HG03378 (cell line): ENCODE measurements around the gene PAPPA2.

ENCODE experiments used
- ATAC-seq: cut with Tn5 transposase; IDR thresholded peaks from one replicate; pipeline ENCODE4 v1.9.1; 2021; ENCODE audit warnings: mild to moderate bottlenecking, moderate library complexity; ENCODE audit not compliant: unreplicated experiment

Gene PAPPA2

DNA sequence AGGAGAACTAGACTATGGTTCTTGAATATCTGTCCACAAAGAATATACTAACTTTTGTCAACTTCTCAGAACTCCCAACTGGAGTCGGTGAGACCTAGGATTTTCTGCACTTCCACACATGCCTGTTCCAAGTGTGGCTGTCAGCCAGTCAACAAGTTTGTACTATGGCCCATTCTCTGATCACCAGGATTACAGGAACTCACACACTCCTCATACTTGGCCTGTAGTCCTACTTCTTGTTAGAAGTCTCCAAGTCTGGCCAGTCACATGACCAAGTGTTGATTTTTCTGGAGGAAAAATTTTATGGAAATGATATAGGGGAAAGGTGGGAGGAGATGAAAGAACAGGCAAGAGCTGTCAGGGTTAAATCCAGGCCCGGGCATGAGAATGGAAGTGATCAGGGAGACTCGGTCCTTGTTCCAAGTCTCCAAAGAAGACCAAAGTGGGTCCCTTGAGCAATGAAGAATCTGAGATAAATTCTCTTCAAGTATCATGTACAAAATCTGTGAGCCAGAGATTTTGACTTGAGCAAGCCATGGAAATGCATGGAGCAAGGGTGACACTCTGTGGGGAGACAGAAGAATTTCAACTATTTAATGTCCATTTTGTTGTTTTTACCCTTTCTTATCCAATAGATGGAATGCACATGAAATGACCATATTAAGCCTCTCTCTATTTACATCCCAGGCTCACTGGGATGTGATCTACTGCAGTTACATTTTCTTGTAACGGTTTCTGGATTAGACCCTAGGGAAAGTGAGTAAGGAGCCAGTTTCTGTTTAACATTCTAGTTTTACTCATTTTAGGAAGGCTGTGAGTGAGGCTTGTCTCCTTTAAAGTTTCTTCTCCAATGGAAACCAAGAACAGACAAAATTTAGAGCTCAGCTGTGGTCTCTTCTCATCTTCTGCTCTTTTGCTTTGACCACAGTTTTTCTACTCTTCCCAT is 380.6 kb downstream of the PAPPA2 start:
- no peak for ATAC-seq

DNA sequence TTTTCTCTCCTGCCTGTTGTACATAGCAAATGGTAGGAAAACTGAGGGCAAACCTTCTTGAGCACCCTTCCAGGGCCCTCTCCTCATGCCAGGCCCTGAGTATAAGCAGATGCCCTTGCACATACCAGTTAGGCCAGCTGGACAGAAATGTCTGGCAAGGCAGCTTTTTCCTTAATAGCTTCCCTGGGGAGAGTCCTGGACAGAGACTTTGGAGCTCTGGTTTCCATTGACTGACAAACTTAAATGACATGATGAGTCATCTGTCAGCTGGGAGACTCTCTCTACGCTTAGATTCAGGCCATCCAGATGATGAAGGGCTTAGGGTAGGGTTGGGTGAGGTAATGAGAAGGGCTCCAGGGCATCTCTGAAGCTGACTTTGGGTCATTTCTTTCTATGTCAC is 384.1 kb downstream of the PAPPA2 start:
- no peak for ATAC-seq

GRCh38 chr1:176849281-176849680 is 386.3 kb downstream of the PAPPA2 start:
- no peak for ATAC-seq

- ATAC-seq: no peak
Observed at GRCh38 chr1:176850871-176851270, 387.9 kb downstream of the PAPPA2 start.

- ATAC-seq: no peak
Observed at GRCh38 chr1:176852124-176852523, 389.1 kb downstream of the PAPPA2 start.

DNA sequence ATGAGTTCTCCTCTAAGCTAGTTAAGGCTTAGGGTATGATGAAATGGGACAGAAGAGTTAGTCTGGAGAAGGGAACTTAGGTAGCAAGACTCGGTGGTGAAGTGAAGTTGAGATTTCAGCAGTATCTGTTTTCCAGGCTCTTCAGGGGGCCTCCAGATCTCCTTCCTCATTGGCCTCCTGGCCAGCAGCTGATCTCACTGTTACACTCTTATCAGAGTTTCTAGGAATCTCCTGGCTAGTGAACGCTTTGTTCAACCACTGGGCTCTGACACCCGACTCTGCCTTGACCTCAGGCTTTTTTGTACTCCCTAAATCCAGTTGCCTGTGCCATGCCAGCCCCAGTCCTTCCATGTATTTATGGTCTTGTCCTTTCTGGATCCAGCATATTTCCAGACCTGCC is 390.5 kb downstream of the PAPPA2 start:
- no peak for ATAC-seq

DNA sequence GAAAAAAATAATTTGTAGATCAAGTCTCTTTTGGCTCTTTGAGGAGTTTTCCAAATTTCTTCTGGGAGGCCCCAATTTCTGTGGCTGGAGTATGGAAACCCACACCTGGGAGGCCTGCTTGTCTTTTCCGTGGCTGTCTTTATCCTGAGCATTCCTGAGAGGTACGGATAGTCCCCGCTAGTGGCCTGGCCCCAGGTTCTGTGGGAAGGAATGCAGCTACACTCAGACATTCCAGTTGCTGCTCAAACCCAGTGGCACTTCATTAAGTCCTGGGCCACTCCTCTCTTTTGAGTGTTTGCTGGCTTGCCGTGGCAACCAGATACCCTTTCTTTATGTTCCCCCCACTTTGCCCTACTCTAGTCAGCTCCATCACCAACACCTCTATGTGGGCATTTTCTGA is 391.1 kb downstream of the PAPPA2 start:
- no peak for ATAC-seq

DNA sequence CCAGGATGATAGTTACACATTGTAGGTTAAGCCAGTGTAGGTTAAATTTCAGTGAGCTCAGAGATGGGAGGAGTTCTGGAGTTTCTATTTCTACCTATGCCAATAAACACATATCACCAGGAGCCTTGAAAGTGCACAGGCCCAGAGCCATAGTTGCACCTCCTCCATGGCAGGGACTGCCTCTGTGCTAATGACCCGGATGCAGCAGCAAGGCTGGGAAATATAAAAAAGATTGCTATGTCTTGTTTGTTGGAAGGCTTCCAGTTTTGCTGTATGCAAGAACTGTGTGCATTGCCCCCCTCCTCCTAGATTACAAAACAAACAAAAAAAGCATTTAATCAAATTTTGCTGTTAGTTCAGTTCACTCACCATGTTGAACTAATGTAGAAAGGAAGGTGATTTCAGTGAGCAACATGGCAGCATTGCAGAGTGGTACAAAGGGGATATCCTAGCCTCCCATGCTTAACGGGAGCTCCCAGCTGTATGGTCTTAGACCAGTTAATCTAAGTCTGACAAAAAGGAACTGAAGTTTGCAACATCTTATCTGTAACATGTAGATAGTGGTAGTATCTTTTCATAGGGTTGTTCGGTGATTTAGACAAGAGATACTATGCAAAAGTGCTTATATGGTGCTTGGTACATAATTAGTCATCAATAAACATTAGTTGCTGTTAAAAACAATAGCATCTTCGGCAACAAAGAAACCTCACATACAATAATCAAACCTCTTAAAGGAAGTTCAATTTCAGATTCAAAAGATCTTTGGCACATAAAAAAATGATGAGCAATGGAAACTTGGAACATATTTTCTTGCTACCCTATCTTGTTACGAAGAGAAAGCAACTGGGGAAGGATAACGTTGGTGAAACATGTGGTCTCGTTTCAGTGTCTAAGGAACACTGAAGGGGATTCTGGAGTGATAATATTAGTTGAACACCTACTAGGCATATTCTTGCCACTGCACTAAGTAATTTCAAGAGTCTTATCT is 392.1 kb downstream of the PAPPA2 start:
- ATAC-seq: no peak

DNA sequence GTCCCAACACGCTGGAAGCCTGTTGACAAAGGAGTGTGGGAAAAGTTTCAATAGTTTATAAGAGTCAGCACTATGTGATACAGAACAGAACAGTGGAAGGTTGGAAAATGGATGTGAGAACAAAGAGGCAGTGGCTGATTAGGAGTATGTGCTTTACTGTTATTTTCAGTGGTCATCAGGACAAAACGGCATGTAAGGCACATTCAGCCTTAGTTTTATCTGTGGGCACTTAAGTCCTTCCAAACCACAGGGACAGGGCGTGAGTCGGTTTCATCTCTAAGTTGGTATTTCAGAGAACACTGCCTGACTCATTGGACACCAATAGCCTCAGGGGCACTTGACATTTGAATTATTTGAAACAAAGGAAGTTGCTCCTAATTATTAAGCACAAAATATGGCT is 394.7 kb downstream of the PAPPA2 start:
- ATAC-seq: no peak

GRCh38 chr1:176858433-176858916 is 395.5 kb downstream of the PAPPA2 start:
- no peak for ATAC-seq

- ATAC-seq: no peak
Observed at GRCh38 chr1:176863613-176864012, 400.6 kb downstream of the PAPPA2 start.

GRCh38 chr1:176864211-176864610 is 401.2 kb downstream of the PAPPA2 start:
- no peak for ATAC-seq

GRCh38 chr1:176866011-176866714 is 403.2 kb downstream of the PAPPA2 start:
- no peak for ATAC-seq

DNA sequence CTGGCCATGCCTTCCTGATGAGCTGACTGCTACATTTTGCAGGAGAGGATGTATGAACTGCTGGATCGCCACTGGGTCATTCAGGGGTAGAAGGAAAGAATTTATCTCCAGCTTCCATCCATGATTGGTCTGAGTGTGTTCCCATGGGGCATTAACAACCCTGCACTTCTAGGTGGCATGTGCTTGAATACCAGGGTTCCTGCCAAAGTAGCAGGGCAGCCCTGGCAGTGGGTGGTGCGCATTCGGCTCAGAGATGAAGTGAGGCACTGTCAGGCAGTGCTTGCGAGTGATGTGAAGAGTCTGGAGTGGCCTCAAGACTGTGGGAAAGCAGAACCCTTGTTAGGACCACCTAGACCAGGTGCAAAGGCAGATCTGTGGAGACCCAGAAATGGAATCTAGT is 406.6 kb downstream of the PAPPA2 start:
- ATAC-seq: no peak

GRCh38 chr1:176876966-176877515 is 414.1 kb downstream of the PAPPA2 start:
- no peak for ATAC-seq

GRCh38 chr1:176877557-176877956 is 414.6 kb downstream of the PAPPA2 start:
- ATAC-seq: no peak

DNA sequence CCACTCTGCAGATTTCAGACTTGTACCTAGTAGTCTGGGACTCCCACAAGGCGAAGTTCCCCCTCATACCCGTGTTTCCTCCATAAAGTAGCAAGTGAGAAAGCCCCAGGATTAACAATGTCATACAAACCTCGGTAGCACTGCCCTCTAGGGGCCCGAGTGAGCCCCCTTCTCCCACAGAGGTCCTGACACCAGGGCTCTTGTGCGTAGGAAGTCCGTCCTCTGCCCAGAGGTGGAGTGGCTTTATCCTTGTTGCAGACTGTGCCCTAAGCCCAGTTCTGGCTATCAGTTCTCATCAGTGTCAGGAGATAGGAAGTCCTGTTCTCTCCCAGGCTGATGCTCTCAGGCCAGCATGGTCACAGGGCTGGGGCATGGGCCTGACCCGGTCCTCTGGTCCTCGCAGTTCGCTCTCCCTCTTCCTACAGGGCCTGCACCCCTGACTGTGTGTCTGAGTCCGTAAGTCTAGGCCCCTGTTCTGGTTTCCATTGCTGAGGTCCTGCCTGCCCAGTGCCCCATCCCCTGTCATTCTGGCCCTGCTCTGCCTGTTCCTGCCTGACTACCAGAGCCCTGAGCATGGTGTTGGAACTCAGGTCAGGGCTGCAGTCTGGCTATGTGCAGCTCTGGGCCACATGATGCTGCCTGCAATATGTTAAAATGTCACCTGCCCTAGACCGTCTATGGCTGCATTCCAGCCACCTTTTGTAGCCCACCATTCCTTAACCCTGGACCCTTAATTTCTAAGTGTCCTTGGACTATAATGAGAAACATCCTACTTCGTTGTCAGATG is 416.0 kb downstream of the PAPPA2 start:
- no peak for ATAC-seq

- no peak for ATAC-seq
Observed at GRCh38 chr1:176879784-176880620, 417.0 kb downstream of the PAPPA2 start.
